HepG2 (cell line): ENCODE measurements around the gene DOCK10. TPM values are rescaled to one million over a fixed set of nuclear protein-coding genes. Genes with fewer than 3 reads are reported as not detected.

Experiments
- ATAC-seq: fragments of 200-7000 bp; cut with Tn5 transposase; 3 replicates; pipeline ENCODE4 v1.9.1; 2020; ENCODE audit warnings: mild to moderate bottlenecking, moderate library complexity
- BruUV-seq: library from RNA; stranded (reverse); fragments of 400-500 nt; replicated peaks from 2 replicates; lab custom pipeline; 2021; lab: Mats Ljungman, UMichigan
- CTCF ChIA-PET: fragments of 300-600 bp; formaldehyde crosslinking; extraction: SDS; loops from one replicate; lab custom pipeline; 2021; ENCODE audit warnings: low total read pairs, inconsistent platforms, low intra/inter-chr PET ratio; lab: Yijun Ruan, JAX
- POLR2A ChIA-PET: fragments of 350-600 bp; sonication (Branson Sonifier 250); formaldehyde crosslinking; loops from one replicate; lab custom pipeline; 2020; ENCODE audit warnings: antibody characterized with exemption, inconsistent platforms; lab: Yijun Ruan, JAX
- DNase-seq: peaks from one replicate; pipeline ENCODE4 v3.0.0-alpha.2; 2015; ENCODE audit warnings: low spot score
- FAIRE-seq: peaks from 3 replicates; lab custom pipeline; 2011; peaks lifted over from hg19 to GRCh38; lab: Jason Lieb, UNC
- H2AFZ ChIP-seq: one replicate; pipeline ENCODE4 v1.6.1; 2011; ENCODE audit warnings: low read length, inconsistent platforms
- H3K27ac ChIP-seq: fragments of 300-600 bp; 3 replicates; pipeline ENCODE4 v1.8.0; 2011; ENCODE audit warnings: mixed run types, mild to moderate bottlenecking, mixed read lengths, low read length, inconsistent platforms; ENCODE audit not compliant: insufficient read depth; ENCODE audit errors: extremely low read length
- H3K27me3 ChIP-seq, 2 experiments: fragments of 200-600 bp in 1 of 2; 2 replicates in 1 of 2; 3 replicates in 1 of 2; pipeline versions ENCODE4 v1.6.0 to v1.8.0; 2011; ENCODE audit warnings: low read length in 2 of 2, mild to moderate bottlenecking in 2 of 2, moderate library complexity in 2 of 2, inconsistent platforms in 1 of 2; ENCODE audit not compliant: insufficient read depth in 2 of 2, control insufficient read depth in 1 of 2
- H3K36me3 ChIP-seq, 2 experiments: fragments of 200-600 bp in 1 of 2; replicated peaks in 1 of 2; 2 replicates in 1 of 2; 3 replicates in 1 of 2; pipeline versions ENCODE4 v1.5.1 to v1.8.0; 2011; ENCODE audit warnings: low read length in 2 of 2, inconsistent platforms in 1 of 2; ENCODE audit not compliant: insufficient read depth in 2 of 2, control insufficient read depth in 1 of 2
- H3K4me1 ChIP-seq: 2 replicates; pipeline ENCODE4 v1.5.1; 2012; ENCODE audit warnings: low read length, inconsistent platforms; ENCODE audit not compliant: insufficient read depth
- H3K4me2 ChIP-seq: 2 replicates; pipeline ENCODE4 v1.6.0; 2011; ENCODE audit warnings: low read depth, low read length, inconsistent platforms
- H3K4me3 ChIP-seq, 3 experiments: fragments of 200-600 bp in 1 of 3; sonication (generic), shearing (Covaris generic) in 1 of 3; replicated peaks in 1 of 3; 2 replicates each; pipeline ENCODE4 v1.5.1; 2011 to 2016; ENCODE audit warnings: low read length in 3 of 3, inconsistent platforms in 2 of 3, low read depth in 2 of 3, mild to moderate bottlenecking in 2 of 3, control low read depth in 1 of 3, mixed read lengths in 1 of 3; ENCODE audit not compliant: insufficient read depth in 1 of 3
- H3K79me2 ChIP-seq: one replicate; pipeline ENCODE4 v1.6.1; 2011; ENCODE audit warnings: low read length, inconsistent platforms; ENCODE audit not compliant: insufficient read depth
- H3K9ac ChIP-seq: 2 replicates; pipeline ENCODE4 v1.6.0; 2011; ENCODE audit warnings: mild to moderate bottlenecking, low read depth, low read length, inconsistent platforms; ENCODE audit not compliant: insufficient read depth
- H3K9me3 ChIP-seq: 2 replicates; pipeline ENCODE4 v1.5.1; 2012; ENCODE audit warnings: mild to moderate bottlenecking, low read length
- H4K20me1 ChIP-seq: 2 replicates; pipeline ENCODE4 v1.6.0; 2011; ENCODE audit warnings: inconsistent platforms, mild to moderate bottlenecking, low read length, moderate library complexity; ENCODE audit not compliant: insufficient read depth
- CENPBD1 ChIP-seq: sonication (generic); formaldehyde crosslinking; IDR thresholded peaks from 2 replicates; pipeline ENCODE4 v1.8.0; 2022; ENCODE audit warnings: missing genetic modification reagents, low read depth, mild to moderate bottlenecking, borderline replicate concordance
- ETV5 ChIP-seq: IDR thresholded peaks from 2 replicates; pipeline ENCODE4 v1.6.1; 2018; ENCODE audit warnings: missing biosample characterization, missing genetic modification reagents, inconsistent platforms, borderline replicate concordance
- KDM3A ChIP-seq: IDR thresholded peaks from 2 replicates; pipeline ENCODE4 v1.6.1; 2018; ENCODE audit warnings: low read depth, missing compliant biosample characterization
- PAWR ChIP-seq: sonication (generic); formaldehyde crosslinking; IDR thresholded peaks from 2 replicates; pipeline ENCODE4 v1.4.0; 2020; ENCODE audit warnings: missing genetic modification reagents, mild to moderate bottlenecking, borderline replicate concordance
- RARG ChIP-seq: sonication (generic); formaldehyde crosslinking; IDR thresholded peaks from 2 replicates; pipeline ENCODE4 v1.4.0; 2020; ENCODE audit warnings: low read depth, mild to moderate bottlenecking, missing genetic modification reagents
- RFX5 ChIP-seq: IDR thresholded peaks from 2 replicates; pipeline ENCODE4 v1.6.1; 2011; ENCODE audit warnings: low read depth, low read length, improper control_type of control experiment
- SCMH1 ChIP-seq: sonication (generic); formaldehyde crosslinking; IDR thresholded peaks from 2 replicates; pipeline ENCODE4 v1.9.0; 2021; ENCODE audit warnings: missing genetic modification reagents, mild to moderate bottlenecking, borderline replicate concordance
- TRIM22 ChIP-seq: fragments of 450-650 bp; IDR thresholded peaks from 2 replicates; pipeline ENCODE4 v1.6.1; 2017
- YEATS4 ChIP-seq: sonication (generic); formaldehyde crosslinking; IDR thresholded peaks from 2 replicates; pipeline ENCODE4 v1.4.0; 2020; ENCODE audit warnings: missing genetic modification reagents, borderline replicate concordance
- ZBTB10 ChIP-seq: sonication (generic); formaldehyde crosslinking; IDR thresholded peaks from 2 replicates; pipeline ENCODE4 v1.4.0; 2020; ENCODE audit warnings: missing genetic modification reagents, borderline replicate concordance
- ZNF30 ChIP-seq: sonication (generic); formaldehyde crosslinking; IDR thresholded peaks from 2 replicates; pipeline ENCODE4 v1.5.0; 2020; ENCODE audit warnings: mild to moderate bottlenecking, missing genetic modification reagents
- WGBS: methylation state at CpG from one replicate; pipeline ENCODE4 v1.1.6; 2017; ENCODE audit warnings: low lambda C conversion rate; 5-methylcytosine and 5-hydroxymethylcytosine counted together
- in situ Hi-C: cut with HindIII; loops from 2 replicates; pipeline ENCODE4 v1.10.0; 2017; ENCODE audit warnings: low pct_unique_long_range_greater_than_20kb; ENCODE audit not compliant: extremely low pct_ligation_motif_present
- intact Hi-C: fragments of 100-400 bp; cut with micrococcal nuclease; formaldehyde crosslinking; loops from one replicate; pipeline ENCODE4 v1.10.0; 2022; ENCODE audit not compliant: unreplicated experiment
- polyA plus RNA-seq, 8 experiments: library from polyadenylated mRNA; depleted of rRNA in 3 of 8; stranded (reverse) in 7 of 8; unstranded in 1 of 8; fragments of >200 nt; fragmentation: Illumina TruSeq in 4 of 8; extraction: Trizol in 4 of 8; gene quantifications; 2 replicates each; pipeline versions ENCODE4 v1.2.1 to v1.2.3, GENCODE V29; 2011 to 2016; ENCODE audit warnings: low read depth in 4 of 8, missing spikeins in 1 of 8, mixed read lengths in 1 of 8; ENCODE audit not compliant: insufficient read depth in 1 of 8
- total RNA-seq, 5 experiments: library from RNA; depleted of rRNA; stranded (reverse); fragments of >200 nt; fragmentation: Illumina TruSeq; extraction: Trizol; gene quantifications; 2 replicates each; pipeline ENCODE4 v1.2.3, GENCODE V29; 2016; ENCODE audit warnings: low read depth in 1 of 5

DOCK10 gene
- total and polyA plus RNA-seq, 2 of the 13 experiments (the other 11 are each of a cell fraction or from before 2014, with no cell fraction given) = not detected

- intact Hi-C loops = no loop called here
- Histone ChIP-seq H4K20me1 (no peaks in the 10 kb centered on the region), H3K79me2 (no peaks in the 10 kb centered on the region), H2AFZ (no peak overlapping the region), H3K27ac (no peak overlapping the region), H3K9me3 (no peaks in the 10 kb centered on the region), H3K4me1 (no peaks in the 10 kb centered on the region), H3K4me2 (no peak overlapping the region), H3K4me3 (no peak overlapping the region), H3K27me3 (no peaks in the 10 kb centered on the region), H3K36me3 (no peaks in the 10 kb centered on the region), H3K9ac (no peak overlapping the region)
- DNase-seq = no peak
- no peak for TF ChIP-seq PAWR (CRISPR knock-in tag)
- TF ChIP-seq ETV5 (CRISPR knock-in tag) = no peak
- no peak for TF ChIP-seq ZNF30 (CRISPR knock-in tag)
- TF ChIP-seq CENPBD1 (CRISPR knock-in tag) = no peak
- no peak for TF ChIP-seq RARG (CRISPR knock-in tag)
- no peak for TF ChIP-seq KDM3A (CRISPR knock-in tag)
- no peak for TF ChIP-seq TRIM22
- TF ChIP-seq YEATS4 (CRISPR knock-in tag) = no peak
- no peak for TF ChIP-seq SCMH1 (CRISPR knock-in tag)
- TF ChIP-seq ZBTB10 = no peak
- no peak for TF ChIP-seq RFX5
- BruUV-seq = no TSS peak
- ChIA-PET POLR2A (no interaction called here), CTCF (no interaction called here)
- 0% methylated on average over 1 of the region's 1 CpG for WGBS
- in situ Hi-C loops = no loop called here
- FAIRE-seq = no peak
- ATAC-seq = no peak
Observed at GRCh38 chr2:224910574-224910925, 131.7 kb downstream of the DOCK10 start.
